Left forelimb (tissue), 1 donor: Measurements from ENCODE around the gene TFR2.

Experiments
- DNase-seq: peaks from one replicate; pipeline ENCODE4 v3.0.0-alpha.2; 2018; ENCODE audit warnings: low spot score

Gene TFR2

GRCh38 chr7:100613412-100614175 is 27.8 kb downstream of the TFR2 start:
- no peak for DNase-seq

- no peak for DNase-seq
Measured at GRCh38 chr7:100612730-100613390, 28.5 kb downstream of the TFR2 start.

GRCh38 chr7:100611983-100612729 is 29.2 kb downstream of the TFR2 start, which contains the start of gene MOSPD3:
TSS of gene MOSPD3 (plus strand) at chr7:100612540. CDS start at chr7:100612792, 252 bp downstream.
- DNase-seq, result peak; percentile 99

GRCh38 chr7:100609958-100610357 is 31.4 kb downstream of the TFR2 start:
- no peak for DNase-seq

GRCh38 chr7:100607111-100607510 is 34.2 kb downstream of the TFR2 start:
- no peak for DNase-seq

GRCh38 chr7:100606313-100606712 is 35.0 kb downstream of the TFR2 start:
- no peak for DNase-seq

GRCh38 chr7:100604976-100605911 is 36.1 kb downstream of the TFR2 start:
- no peak for DNase-seq

- DNase-seq, result no peak
Measured at GRCh38 chr7:100604028-100604975, 37.0 kb downstream of the TFR2 start.

- no peak for DNase-seq
Measured at GRCh38 chr7:100603726-100604027, 37.7 kb downstream of the TFR2 start.

- DNase-seq, result peak; percentile 92
Measured at GRCh38 chr7:100602889-100603725, 38.2 kb downstream of the TFR2 start.

- no peak for DNase-seq
Measured at GRCh38 chr7:100600730-100601038, 40.7 kb downstream of the TFR2 start.

GRCh38 chr7:100599911-100600729 is 41.2 kb downstream of the TFR2 start:
- DNase-seq, result no peak

- no peak for DNase-seq
Measured at GRCh38 chr7:100598425-100598824, 42.9 kb downstream of the TFR2 start.

GRCh38 chr7:100595188-100595587 is 46.2 kb downstream of the TFR2 start:
- no peak for DNase-seq

- no peak for DNase-seq
Measured at GRCh38 chr7:100591596-100591995, 49.8 kb downstream of the TFR2 start.

- no peak for DNase-seq
Measured at GRCh38 chr7:100590077-100590737, 51.1 kb downstream of the TFR2 start.

- no peak for DNase-seq
Measured at GRCh38 chr7:100589341-100589947, 51.9 kb downstream of the TFR2 start.

GRCh38 chr7:100588438-100588837 is 52.9 kb downstream of the TFR2 start:
- DNase-seq, result no peak
